Measurements from ENCODE around the gene LIN37. TPM values are rescaled to one million over a fixed set of nuclear protein-coding genes. Genes with fewer than 3 reads are reported as not detected.

The LIN37 gene
- total RNA-seq, 1 donor from 2014 or later = 6.2 TPM

DNA sequence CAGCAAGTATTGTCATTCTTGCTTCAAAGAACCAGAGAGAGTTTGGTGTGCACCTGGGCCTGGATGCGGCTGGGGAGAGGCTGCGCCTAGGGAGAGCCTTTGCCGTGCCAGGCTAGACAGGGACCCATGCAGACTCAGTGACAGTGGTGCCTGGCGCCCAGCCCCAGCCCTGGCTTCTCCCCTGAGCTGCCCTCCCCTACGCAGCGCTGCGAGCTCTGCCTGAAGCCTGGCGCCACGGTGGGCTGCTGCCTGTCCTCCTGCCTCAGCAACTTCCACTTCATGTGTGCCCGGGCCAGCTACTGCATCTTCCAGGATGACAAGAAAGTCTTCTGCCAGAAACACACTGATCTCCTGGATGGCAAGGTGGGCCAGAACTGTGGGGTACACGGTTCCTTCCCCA lies 18.6 kb upstream of the LIN37 start:
- intact Hi-C loops (cut with micrococcal nuclease) = no loop called here
- no peak for DNase-seq
- no peak overlapping the region for H3K27ac ChIP-seq (replicated peaks)
- H3K4me1 ChIP-seq = no peaks in the 10 kb centered on the region
- TF ChIP-seq, protein P1, sequence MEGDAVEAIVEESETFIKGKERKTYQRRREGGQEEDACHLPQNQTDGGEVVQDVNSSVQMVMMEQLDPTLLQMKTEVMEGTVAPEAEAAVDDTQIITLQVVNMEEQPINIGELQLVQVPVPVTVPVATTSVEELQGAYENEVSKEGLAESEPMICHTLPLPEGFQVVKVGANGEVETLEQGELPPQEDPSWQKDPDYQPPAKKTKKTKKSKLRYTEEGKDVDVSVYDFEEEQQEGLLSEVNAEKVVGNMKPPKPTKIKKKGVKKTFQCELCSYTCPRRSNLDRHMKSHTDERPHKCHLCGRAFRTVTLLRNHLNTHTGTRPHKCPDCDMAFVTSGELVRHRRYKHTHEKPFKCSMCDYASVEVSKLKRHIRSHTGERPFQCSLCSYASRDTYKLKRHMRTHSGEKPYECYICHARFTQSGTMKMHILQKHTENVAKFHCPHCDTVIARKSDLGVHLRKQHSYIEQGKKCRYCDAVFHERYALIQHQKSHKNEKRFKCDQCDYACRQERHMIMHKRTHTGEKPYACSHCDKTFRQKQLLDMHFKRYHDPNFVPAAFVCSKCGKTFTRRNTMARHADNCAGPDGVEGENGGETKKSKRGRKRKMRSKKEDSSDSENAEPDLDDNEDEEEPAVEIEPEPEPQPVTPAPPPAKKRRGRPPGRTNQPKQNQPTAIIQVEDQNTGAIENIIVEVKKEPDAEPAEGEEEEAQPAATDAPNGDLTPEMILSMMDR (IDR thresholded peaks at IDR 0.05; ENCODE audit: borderline replicate concordance) = no peak
- peaks cover 93% of the 10 kb centered on the region for H3K36me3 ChIP-seq
- no peak overlapping the region for H3K4me3 ChIP-seq
- no peaks in the 10 kb centered on the region for H3K9me3 ChIP-seq (replicated peaks)
- no peaks in the 10 kb centered on the region for H3K27me3 ChIP-seq (ENCODE audit: low read depth)

DNA sequence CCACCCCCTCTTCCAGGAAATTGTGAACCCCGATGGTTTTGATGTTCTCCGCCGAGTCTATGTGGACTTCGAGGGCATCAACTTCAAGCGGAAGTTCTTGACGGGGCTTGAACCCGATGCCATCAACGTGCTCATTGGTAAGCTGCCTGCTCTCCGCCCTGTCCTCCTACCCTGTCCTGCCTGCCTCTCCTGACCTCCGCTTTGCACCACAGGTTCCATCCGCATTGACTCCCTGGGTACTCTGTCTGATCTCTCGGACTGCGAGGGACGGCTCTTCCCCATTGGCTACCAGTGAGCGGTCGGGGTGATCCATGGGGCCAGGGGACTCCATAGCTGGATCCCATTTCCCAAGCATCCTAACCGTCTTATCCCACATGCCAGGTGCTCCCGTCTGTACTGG lies 18.1 kb upstream of the LIN37 start:
- H3K36me3 ChIP-seq = peaks cover 93% of the 10 kb centered on the region
- H3K4me1 ChIP-seq = no peaks in the 10 kb centered on the region
- no peaks in the 10 kb centered on the region for H3K27me3 ChIP-seq (ENCODE audit: low read depth)
- DNase-seq = no peak
- no peaks in the 10 kb centered on the region for H3K9me3 ChIP-seq (replicated peaks)
- no peak overlapping the region for H3K27ac ChIP-seq (replicated peaks)
- TF ChIP-seq, protein P1 (IDR thresholded peaks at IDR 0.05; ENCODE audit: borderline replicate concordance) = no peak
- intact Hi-C loops (cut with micrococcal nuclease) = no loop called here
- H3K4me3 ChIP-seq = no peak overlapping the region

DNA sequence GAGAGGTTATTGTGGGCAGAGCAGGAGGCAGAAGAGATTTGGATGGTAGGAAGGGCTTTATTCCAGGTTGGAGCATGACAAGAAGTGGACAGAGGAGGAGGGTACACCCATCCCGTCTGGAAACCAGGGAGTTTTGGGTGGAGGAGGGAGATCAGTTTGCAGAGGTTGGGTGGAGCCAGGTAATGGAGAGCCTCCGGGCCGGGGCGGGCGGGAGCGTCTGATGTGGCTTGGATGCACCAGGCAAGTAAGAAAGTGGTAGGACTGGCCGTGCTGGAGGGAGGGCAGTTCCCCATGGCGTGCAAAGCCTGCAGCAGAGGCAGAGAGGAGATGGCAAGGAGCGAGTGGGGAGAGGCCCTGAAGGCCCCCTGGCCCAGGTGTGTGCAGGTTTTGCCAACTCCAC lies 17.0 kb upstream of the LIN37 start:
- Histone ChIP-seq H3K36me3 (peaks cover 89% of the 10 kb centered on the region), H3K4me1 (no peaks in the 10 kb centered on the region), H3K9me3 (replicated peaks) (no peaks in the 10 kb centered on the region), H3K27ac (replicated peaks) (no peak overlapping the region), H3K27me3 (ENCODE audit: low read depth) (no peaks in the 10 kb centered on the region), H3K4me3 (no peak overlapping the region)
- no peak for DNase-seq
- TF ChIP-seq, protein P1 (IDR thresholded peaks at IDR 0.05; ENCODE audit: borderline replicate concordance) = no peak
- intact Hi-C loops (cut with micrococcal nuclease) = no loop called here

DNA sequence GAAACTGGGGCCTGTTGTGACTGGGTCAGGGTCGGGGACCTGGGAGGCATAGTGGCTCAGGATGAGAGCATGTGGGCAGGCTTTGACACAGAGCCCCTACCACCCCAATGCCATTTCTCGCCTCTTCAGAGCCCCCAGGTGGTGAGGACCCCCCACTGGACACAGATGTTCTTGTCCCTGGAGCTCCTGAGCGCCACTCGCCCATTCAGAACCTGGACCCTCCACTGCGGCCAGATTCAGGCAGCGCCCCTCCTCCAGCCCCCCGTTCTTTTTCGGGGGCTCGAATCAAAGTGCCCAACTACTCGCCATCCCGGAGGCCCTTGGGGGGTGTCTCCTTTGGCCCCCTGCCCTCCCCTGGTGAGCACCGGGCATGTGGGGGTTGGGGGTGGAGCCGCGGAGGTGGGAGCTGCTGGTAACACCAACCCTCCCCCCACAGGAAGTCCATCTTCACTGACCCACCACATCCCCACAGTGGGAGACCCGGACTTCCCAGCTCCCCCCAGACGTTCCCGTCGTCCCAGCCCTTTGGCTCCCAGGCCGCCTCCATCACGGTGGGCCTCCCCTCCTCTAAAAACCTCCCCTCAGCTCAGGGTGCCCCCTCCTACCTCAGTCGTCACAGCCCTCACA lies 16.5 kb upstream of the LIN37 start:
- TF ChIP-seq, protein P1 (IDR thresholded peaks at IDR 0.05; ENCODE audit: borderline replicate concordance) = no peak
- H3K36me3 ChIP-seq = peaks cover 89% of the 10 kb centered on the region
- H3K4me3 ChIP-seq = no peak overlapping the region
- H3K27ac ChIP-seq (replicated peaks) = no peak overlapping the region
- DNase-seq = no peak
- no peaks in the 10 kb centered on the region for H3K9me3 ChIP-seq (replicated peaks)
- intact Hi-C loops (cut with micrococcal nuclease) = no loop called here
- no peaks in the 10 kb centered on the region for H3K27me3 ChIP-seq (ENCODE audit: low read depth)
- H3K4me1 ChIP-seq = no peaks in the 10 kb centered on the region

DNA sequence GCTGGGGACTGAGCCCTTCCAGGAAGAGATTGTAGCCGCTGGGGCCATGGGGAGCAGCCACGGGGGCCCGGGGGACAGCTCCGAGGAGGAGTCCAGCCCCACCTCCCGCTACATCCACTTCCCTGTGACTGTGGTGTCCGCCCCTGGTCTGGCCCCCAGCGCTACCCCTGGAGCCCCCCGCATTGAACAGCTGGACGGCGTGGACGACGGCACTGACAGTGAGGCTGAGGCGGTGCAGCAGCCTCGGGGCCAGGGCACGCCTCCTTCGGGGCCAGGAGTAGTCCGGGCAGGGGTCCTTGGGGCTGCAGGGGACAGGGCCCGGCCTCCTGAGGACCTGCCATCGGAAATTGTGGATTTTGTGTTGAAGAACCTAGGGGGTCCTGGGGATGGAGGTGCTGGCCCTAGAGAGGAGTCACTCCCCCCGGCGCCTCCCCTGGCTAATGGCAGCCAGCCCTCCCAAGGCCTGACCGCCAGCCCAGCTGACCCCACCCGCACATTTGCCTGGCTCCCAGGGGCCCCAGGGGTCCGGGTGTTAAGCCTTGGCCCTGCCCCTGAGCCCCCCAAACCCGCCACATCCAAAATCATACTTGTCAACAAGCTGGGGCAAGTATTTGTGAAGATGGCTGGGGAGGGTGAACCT lies 15.7 kb upstream of the LIN37 start:
- DNase-seq = no peak
- Histone ChIP-seq H3K9me3 (replicated peaks) (no peaks in the 10 kb centered on the region), H3K4me1 (no peaks in the 10 kb centered on the region), H3K36me3 (peaks cover 89% of the 10 kb centered on the region), H3K27me3 (ENCODE audit: low read depth) (no peaks in the 10 kb centered on the region), H3K27ac (replicated peaks) (no peak overlapping the region), H3K4me3 (no peak overlapping the region)
- intact Hi-C loops (cut with micrococcal nuclease) = no loop called here
- TF ChIP-seq, protein P1 (IDR thresholded peaks at IDR 0.05; ENCODE audit: borderline replicate concordance) = no peak
